GM12878 (cell line): ENCODE measurements around the gene RNU6-9. TPM values are rescaled to one million over a fixed set of nuclear protein-coding genes. Genes with fewer than 3 reads are reported as not detected.

ENCODE experiments used
- ATAC-seq: fragments of 200-7000 bp; cut with Tn5 transposase; 3 replicates; pipeline ENCODE4 v1.9.1; 2020; ENCODE audit warnings: mild to moderate bottlenecking, moderate library complexity
- BruUV-seq: library from RNA; stranded (reverse); fragments of 400-500 nt; replicated peaks from 2 replicates; lab custom pipeline; 2021; lab: Mats Ljungman, UMichigan
- CTCF ChIA-PET: fragments of 300-600 bp; sonication (Branson Sonifier 250); formaldehyde crosslinking; extraction: SDS; loops from one replicate; lab custom pipeline; 2021; ENCODE audit warnings: inconsistent platforms; lab: Yijun Ruan, JAX
- POLR2A ChIA-PET: fragments of 350-600 bp; formaldehyde crosslinking; extraction: SDS; loops from one replicate; lab custom pipeline; 2021; ENCODE audit warnings: inconsistent platforms; lab: Charles Lee
- RAD21 ChIA-PET: fragments of 300-600 bp; sonication (Branson Sonifier 250); formaldehyde crosslinking; loops from one replicate; lab custom pipeline; 2023; ENCODE audit warnings: antibody characterized with exemption; ENCODE audit not compliant: unreplicated experiment; lab: Charles Lee
- SMC1A ChIA-PET: fragments of 300-600 bp; sonication (Branson Sonifier 250); formaldehyde crosslinking; loops from one replicate; lab custom pipeline; 2023; ENCODE audit not compliant: unreplicated experiment, uncharacterized antibody; lab: Charles Lee
- DNase-seq: peaks from one replicate; pipeline ENCODE4 v3.0.0-alpha.2; 2011; ENCODE audit warnings: low read depth, low spot score
- FAIRE-seq: peaks from 3 replicates; lab custom pipeline; 2011; peaks lifted over from hg19 to GRCh38; lab: Jason Lieb, UNC
- H2AFZ ChIP-seq: 2 replicates; pipeline ENCODE4 v1.6.0; 2011; ENCODE audit warnings: low read depth, low read length, control low read depth; ENCODE audit not compliant: control insufficient read depth
- H3K27ac ChIP-seq: 2 replicates; pipeline ENCODE4 v1.5.1; 2011; ENCODE audit warnings: control low read depth; ENCODE audit not compliant: control insufficient read depth, insufficient read depth
- H3K27me3 ChIP-seq, 2 experiments: replicated peaks in 1 of 2; 2 replicates each; pipeline versions ENCODE4 v1.6.0 to v1.6.1; 2011; ENCODE audit warnings: low read length in 1 of 2; ENCODE audit not compliant: control insufficient read depth in 2 of 2, insufficient read depth in 2 of 2
- H3K36me3 ChIP-seq, 2 experiments: 2 replicates each; pipeline ENCODE4 v1.5.1; 2011; ENCODE audit warnings: low read length in 1 of 2; ENCODE audit not compliant: control insufficient read depth in 2 of 2, insufficient read depth in 2 of 2
- H3K4me1 ChIP-seq: 2 replicates; pipeline ENCODE4 v1.6.1; 2011; ENCODE audit warnings: mild to moderate bottlenecking, low read length, moderate library complexity, mixed read lengths; ENCODE audit not compliant: control insufficient read depth, insufficient read depth
- H3K4me2 ChIP-seq: 2 replicates; pipeline ENCODE4 v1.6.0; 2011; ENCODE audit warnings: control low read depth; ENCODE audit not compliant: control insufficient read depth, insufficient read depth
- H3K4me3 ChIP-seq: fragments of 200-600 bp; sonication (generic); 2 replicates; pipeline ENCODE4 v1.5.1; 2016
- H3K79me2 ChIP-seq: 2 replicates; pipeline ENCODE4 v1.6.0; 2011; ENCODE audit warnings: low read length; ENCODE audit not compliant: control insufficient read depth, insufficient read depth
- H3K9ac ChIP-seq: 2 replicates; pipeline ENCODE4 v1.8.0; 2011; ENCODE audit warnings: low read length, control low read depth, mixed read lengths; ENCODE audit not compliant: control insufficient read depth, insufficient read depth
- H3K9me3 ChIP-seq: replicated peaks from 3 replicates; pipeline ENCODE4 v1.5.1; 2011; ENCODE audit warnings: mild to moderate bottlenecking, low read length; ENCODE audit not compliant: control insufficient read depth, insufficient read depth
- H4K20me1 ChIP-seq: 2 replicates; pipeline ENCODE4 v1.6.0; 2011; ENCODE audit not compliant: control insufficient read depth, insufficient read depth
- CREM ChIP-seq: IDR thresholded peaks from 2 replicates; pipeline ENCODE4 v1.6.1; 2014; ENCODE audit warnings: antibody characterized with exemption, low read depth
- WGBS: methylation state at CpG from one replicate; pipeline ENCODE4 v1.1.6; 2016; ENCODE audit warnings: low lambda C conversion rate; ENCODE audit not compliant: insufficient replicate concordance, insufficient coverage; ENCODE audit errors: missing lambda C conversion rate; 5-methylcytosine and 5-hydroxymethylcytosine counted together
- in situ Hi-C: fragments of 300-500 bp; cut with MboI; formaldehyde crosslinking; loops from 9 replicates; pipeline ENCODE4 v1.14.3; 2018; ENCODE audit warnings: mixed read lengths
- intact Hi-C: fragments of 100-400 bp; cut with micrococcal nuclease; formaldehyde crosslinking; loops from one replicate; pipeline ENCODE4 v1.14.2; 2022; ENCODE audit not compliant: unreplicated experiment
- polyA plus RNA-seq, 11 experiments: library from polyadenylated mRNA; depleted of rRNA in 4 of 11; unstranded in 6 of 11; stranded (reverse) in 5 of 11; fragments of >200 nt; fragmentation: Nextera tagmentation in 4 of 11; fragmentation: Illumina TruSeq in 1 of 11; extraction: Ambion mirVana in 4 of 11; extraction: Trizol in 1 of 11; gene quantifications; 1 replicate in 1 of 11; 2 replicates in 10 of 11; pipeline versions ENCODE4 v1.2.1 to v1.2.3, GENCODE V29; 2011 to 2016; ENCODE audit warnings: inconsistent platforms in 2 of 11, missing spikeins in 2 of 11, low read depth in 1 of 11
- total RNA-seq, 4 experiments: library from RNA; depleted of rRNA in 3 of 4; stranded (reverse); fragments of >200 nt in 3 of 4; fragmentation: Illumina TruSeq in 1 of 4; extraction: Trizol in 1 of 4; gene quantifications; 2 replicates each; pipeline versions ENCODE4 v1.2.1 to v1.2.3, GENCODE V29; 2013 to 2021
- TF ChIP-seq, protein P1 (sequence below): fragments of 150-350 bp; IDR thresholded peaks from 2 replicates; pipeline ENCODE4 v1.6.1; 2014; ENCODE audit warnings: mild to moderate bottlenecking, low read depth, low read length
- TF ChIP-seq, protein P2 (sequence below): IDR thresholded peaks from 2 replicates; pipeline ENCODE4 v1.6.1; 2011; ENCODE audit warnings: borderline replicate concordance, low read depth, mild to moderate bottlenecking, moderate library complexity, low read length; ENCODE audit not compliant: insufficient read depth, poor library complexity, severe bottlenecking

RNU6-9 gene
- total and polyA plus RNA-seq, 10 of the 15 experiments (the other 5 are each of a cell fraction or from before 2014, with no cell fraction given), result not detected

DNA sequence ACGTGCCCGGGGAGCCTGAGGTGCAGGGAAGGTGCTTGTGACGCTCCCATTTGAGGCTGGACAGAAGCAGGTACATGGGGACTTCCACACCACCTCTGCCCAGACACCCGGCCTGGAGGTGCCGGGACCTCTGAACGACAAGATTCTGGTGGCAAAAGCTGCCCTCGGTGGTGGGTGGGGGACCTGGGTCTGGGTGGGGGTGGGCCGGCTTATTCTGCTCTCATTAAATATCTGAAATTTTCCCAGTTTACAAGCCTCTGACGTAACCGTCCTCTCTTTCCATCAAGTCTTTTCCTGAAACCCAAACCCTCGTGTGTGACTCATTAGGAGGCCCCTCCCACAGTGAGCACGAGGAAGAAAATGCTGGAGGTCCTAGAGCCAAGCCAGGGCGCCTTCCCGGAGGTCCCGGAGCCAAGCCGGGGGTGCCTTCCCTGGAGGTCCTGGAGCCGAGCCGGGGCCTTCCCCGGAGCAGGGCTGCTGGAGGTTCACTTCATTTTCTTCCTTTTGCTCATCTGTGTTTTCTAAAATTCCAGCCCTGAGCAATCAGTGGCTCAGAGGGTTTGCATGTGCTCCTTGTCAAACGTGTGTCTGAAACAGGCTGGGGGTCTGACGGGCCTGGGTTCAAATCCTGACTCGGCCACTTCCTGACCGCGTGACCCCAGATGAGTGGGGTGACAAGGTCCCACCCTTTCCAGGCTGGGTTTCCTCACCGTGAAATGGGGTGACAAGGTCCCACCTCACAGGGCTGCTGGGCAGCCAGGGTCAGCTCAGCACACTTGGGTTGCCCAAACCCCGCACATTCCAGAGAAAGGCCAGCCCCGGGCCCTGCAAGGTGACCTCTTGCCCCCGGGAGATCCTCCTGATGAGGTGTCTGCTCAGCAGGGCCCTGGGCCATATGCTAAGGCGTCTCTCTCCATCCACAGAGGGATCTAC lies 23.8 kb upstream of the RNU6-9 start:
- in situ Hi-C loops, result no loop called here
- Histone ChIP-seq H3K36me3 (no peaks in the 10 kb centered on the region; a peak in 1 of 4 replicates), H3K79me2 (no peaks in the 10 kb centered on the region), H3K9me3 (no peaks in the 10 kb centered on the region), H3K9ac (no peak overlapping the region), H3K4me3 (no peak overlapping the region), H3K27ac (no peak overlapping the region), H3K4me1 (no peaks in the 10 kb centered on the region), H3K27me3 (no peaks in the 10 kb centered on the region), H4K20me1 (no peaks in the 10 kb centered on the region), H2AFZ (no peak overlapping the region), H3K4me2 (no peak overlapping the region)
- POLR2A ChIA-PET, result no interaction called here
- TF ChIP-seq, protein P1, sequence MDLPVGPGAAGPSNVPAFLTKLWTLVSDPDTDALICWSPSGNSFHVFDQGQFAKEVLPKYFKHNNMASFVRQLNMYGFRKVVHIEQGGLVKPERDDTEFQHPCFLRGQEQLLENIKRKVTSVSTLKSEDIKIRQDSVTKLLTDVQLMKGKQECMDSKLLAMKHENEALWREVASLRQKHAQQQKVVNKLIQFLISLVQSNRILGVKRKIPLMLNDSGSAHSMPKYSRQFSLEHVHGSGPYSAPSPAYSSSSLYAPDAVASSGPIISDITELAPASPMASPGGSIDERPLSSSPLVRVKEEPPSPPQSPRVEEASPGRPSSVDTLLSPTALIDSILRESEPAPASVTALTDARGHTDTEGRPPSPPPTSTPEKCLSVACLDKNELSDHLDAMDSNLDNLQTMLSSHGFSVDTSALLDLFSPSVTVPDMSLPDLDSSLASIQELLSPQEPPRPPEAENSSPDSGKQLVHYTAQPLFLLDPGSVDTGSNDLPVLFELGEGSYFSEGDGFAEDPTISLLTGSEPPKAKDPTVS, result no peak
- TF ChIP-seq CREM, result no peak
- TF ChIP-seq, protein P2, sequence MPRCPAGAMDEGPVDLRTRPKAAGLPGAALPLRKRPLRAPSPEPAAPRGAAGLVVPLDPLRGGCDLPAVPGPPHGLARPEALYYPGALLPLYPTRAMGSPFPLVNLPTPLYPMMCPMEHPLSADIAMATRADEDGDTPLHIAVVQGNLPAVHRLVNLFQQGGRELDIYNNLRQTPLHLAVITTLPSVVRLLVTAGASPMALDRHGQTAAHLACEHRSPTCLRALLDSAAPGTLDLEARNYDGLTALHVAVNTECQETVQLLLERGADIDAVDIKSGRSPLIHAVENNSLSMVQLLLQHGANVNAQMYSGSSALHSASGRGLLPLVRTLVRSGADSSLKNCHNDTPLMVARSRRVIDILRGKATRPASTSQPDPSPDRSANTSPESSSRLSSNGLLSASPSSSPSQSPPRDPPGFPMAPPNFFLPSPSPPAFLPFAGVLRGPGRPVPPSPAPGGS, result no peak
- no TSS peak for BruUV-seq
- DNase-seq (no peak), ATAC-seq (no peak), FAIRE-seq (no peak)
- intact Hi-C loops, result no loop called here
- SMC1A ChIA-PET, result no interaction called here
- RAD21 ChIA-PET, result no interaction called here
- CTCF ChIA-PET, result interaction anchor here (0.7 kb wide), 1 partner anchor 66 kb away, joined by 3 read pairs; no protein-coding TSS in a partner anchor
- 84% methylated on average over 26 of the region's 29 CpGs for WGBS
